Natural killer cell (primary cell): ENCODE results near the gene ADRA2B. TPM values are rescaled to one million over a fixed set of nuclear protein-coding genes. Genes with fewer than 3 reads are reported as not detected.
"Not testable (repeated sequence)": the region's sequence is repeated elsewhere in the genome, so short reads cannot be mapped to it uniquely, and the experiment has no call there.

ENCODE experiments used
- ATAC-seq, 3 donors: fragments of 150-1000 bp in 2 of 3; fragments of 200-7000 bp in 1 of 3; cut with Tn5 transposase; 1 replicate in 1 of 3; 2 replicates in 2 of 3; pipeline ENCODE4 v1.10.0; 2021; ENCODE audit warnings: mild to moderate bottlenecking in 2 of 3, moderate library complexity in 2 of 3
- DNase-seq, 2 donors: peaks; one replicate each; pipeline versions ENCODE4 v3.0.0 to v3.0.0-alpha.2; 2013 to 2021; ENCODE audit warnings: mixed read lengths in 1 of 2
- H3K27ac ChIP-seq: one replicate; pipeline ENCODE4 v1.5.1; 2013; ENCODE audit warnings: mild to moderate bottlenecking, low read length
- H3K27me3 ChIP-seq: one replicate; pipeline ENCODE4 v1.6.1; 2013; ENCODE audit warnings: low read length; ENCODE audit not compliant: control insufficient read depth, insufficient read depth
- H3K36me3 ChIP-seq: one replicate; pipeline ENCODE4 v1.6.1; 2013; ENCODE audit warnings: low read length; ENCODE audit not compliant: control insufficient read depth, insufficient read depth
- H3K4me1 ChIP-seq: one replicate; pipeline ENCODE4 v1.6.1; 2013; ENCODE audit warnings: low read length; ENCODE audit not compliant: control insufficient read depth, insufficient read depth
- H3K4me3 ChIP-seq: one replicate; pipeline ENCODE4 v1.5.1; 2013; ENCODE audit warnings: low read length
- H3K9me3 ChIP-seq: one replicate; pipeline ENCODE4 v1.6.1; 2013; ENCODE audit warnings: low read length; ENCODE audit not compliant: control insufficient read depth, insufficient read depth
- H3K27ac Mint-ChIP-seq, 2 donors: one replicate each; pipeline ENCODE4 v1.8.0; 2022; ENCODE audit warnings: mild to moderate bottlenecking in 2 of 2, mixed read lengths in 2 of 2, moderate library complexity in 1 of 2
- H3K27me3 Mint-ChIP-seq, 2 donors: one replicate each; pipeline ENCODE4 v1.8.0; 2022; ENCODE audit warnings: low read depth in 2 of 2, mixed read lengths in 2 of 2
- H3K36me3 Mint-ChIP-seq: one replicate; pipeline ENCODE4 v1.8.0; 2022; ENCODE audit warnings: mixed read lengths
- H3K4me1 Mint-ChIP-seq, 2 donors: one replicate each; pipeline ENCODE4 v1.8.0; 2022; ENCODE audit warnings: mixed read lengths in 2 of 2
- H3K4me3 Mint-ChIP-seq: one replicate; pipeline ENCODE4 v1.8.0; 2022; ENCODE audit warnings: mild to moderate bottlenecking, moderate library complexity, mixed read lengths
- H3K9me3 Mint-ChIP-seq, 2 donors: one replicate each; pipeline ENCODE4 v1.8.0; 2022; ENCODE audit warnings: mixed read lengths in 2 of 2
- WGBS: methylation state at CpG from one replicate; pipeline ENCODE4 v1.1.7; 2013; ENCODE audit warnings: missing lambda C conversion rate; ENCODE audit not compliant: insufficient coverage; 5-methylcytosine and 5-hydroxymethylcytosine counted together
- intact Hi-C: fragments of 100-400 bp; cut with micrococcal nuclease; formaldehyde crosslinking; loops from one replicate; pipeline ENCODE4 v1.14.2; 2022
- total RNA-seq, 4 donors: library from RNA; stranded (reverse); fragments of 120-200 nt in 1 of 4; gene quantifications; one replicate each; pipeline versions ENCODE4 v1.2.3 to v1.2.4, GENCODE V29; 2013 to 2022

ADRA2B gene
- total RNA-seq, 3 donors from 2014 or later (not counting 1 experiment from before 2014, with no cell fraction given): 0.18 to 1.3 (median 0.38) TPM

DNA sequence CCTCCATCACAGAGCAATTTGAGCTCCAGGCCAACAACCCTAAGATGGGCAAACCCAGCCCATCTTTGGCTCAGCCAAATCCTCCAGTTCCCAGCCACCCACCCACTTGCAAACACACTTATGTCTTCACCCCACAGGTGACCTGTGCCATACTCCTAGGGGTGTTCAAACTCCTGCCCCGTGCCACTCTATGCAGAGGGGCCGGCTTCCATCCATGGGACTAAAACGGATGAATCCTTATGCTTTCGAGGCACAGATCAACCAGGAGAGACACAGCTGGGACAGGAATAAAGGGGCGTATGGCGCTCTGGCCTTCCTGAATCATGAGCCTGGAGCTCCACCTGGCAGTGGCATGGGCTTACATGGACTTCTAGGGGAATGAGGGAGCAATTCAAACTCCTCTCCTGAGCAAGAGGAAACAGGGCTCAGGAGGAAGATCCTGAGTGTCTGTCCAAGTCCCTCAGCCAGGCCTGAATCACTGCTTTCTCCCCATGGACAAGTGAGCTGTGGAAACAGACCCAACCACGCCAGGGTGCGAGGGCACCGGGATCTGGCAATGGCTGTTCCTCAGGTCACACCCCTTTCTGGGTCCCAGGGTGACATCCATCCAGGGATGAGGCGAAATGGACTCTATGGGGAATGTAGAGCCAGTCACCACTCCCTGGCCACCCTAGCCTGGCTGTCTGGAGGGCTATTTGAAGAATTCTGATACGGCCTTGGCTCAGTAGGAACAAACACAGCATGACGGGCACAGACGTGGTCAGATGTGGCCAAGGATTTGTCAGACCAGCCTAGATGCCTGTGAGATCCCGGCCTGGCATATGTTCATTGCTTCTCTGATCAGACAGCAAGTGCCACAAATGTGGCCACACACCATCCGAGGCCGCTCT, 45.0 kb downstream of the ADRA2B start:
- H3K4me1 ChIP-seq, H3K36me3 Mint-ChIP-seq, H3K36me3 ChIP-seq, H3K4me3 ChIP-seq, ATAC-seq, H3K4me3 Mint-ChIP-seq, H3K27me3 Mint-ChIP-seq, H3K27ac ChIP-seq, H3K4me1 Mint-ChIP-seq, H3K9me3 ChIP-seq, DNase-seq, intact Hi-C loops, H3K27me3 ChIP-seq, H3K27ac Mint-ChIP-seq, H3K9me3 Mint-ChIP-seq: not testable (repeated sequence)
- 91% methylated on average over 15 of the region's 16 CpGs for whole genome bisulfite sequencing

DNA sequence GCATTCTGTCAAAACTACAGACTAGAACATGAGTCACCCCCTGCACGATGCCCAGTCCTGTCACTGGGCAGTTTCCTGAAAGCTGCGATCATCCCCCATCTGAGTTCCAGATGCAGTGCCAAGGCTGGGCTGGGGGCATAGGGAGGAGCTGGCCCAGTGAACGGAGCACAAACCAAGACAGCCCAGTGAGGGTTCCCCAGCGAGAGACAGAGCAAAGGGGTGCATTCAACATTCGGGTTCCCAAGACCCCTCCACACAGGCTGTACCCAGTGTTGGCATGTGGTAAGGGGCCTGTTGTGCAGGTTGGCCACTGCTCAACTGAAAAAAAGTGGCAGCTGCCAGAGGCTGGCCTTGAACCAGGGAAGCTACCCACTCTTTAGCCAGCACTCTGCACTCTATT, 46.0 kb downstream of the ADRA2B start:
- H3K4me1 ChIP-seq, H3K4me3 ChIP-seq, DNase-seq, H3K27me3 Mint-ChIP-seq, intact Hi-C loops, H3K27ac ChIP-seq, H3K9me3 ChIP-seq, H3K36me3 ChIP-seq, ATAC-seq, H3K36me3 Mint-ChIP-seq, H3K9me3 Mint-ChIP-seq, H3K4me1 Mint-ChIP-seq, H3K4me3 Mint-ChIP-seq, H3K27me3 ChIP-seq, H3K27ac Mint-ChIP-seq: not testable (repeated sequence)
- 93% methylated on average over 5 of the region's 5 CpGs for WGBS

GRCh38 chr2:96069878-96070277, 46.5 kb downstream of the ADRA2B start:
- H3K27me3 Mint-ChIP-seq, H3K36me3 ChIP-seq, H3K4me1 ChIP-seq, H3K27ac ChIP-seq, H3K4me3 Mint-ChIP-seq, H3K27ac Mint-ChIP-seq, ATAC-seq, H3K4me1 Mint-ChIP-seq, H3K9me3 ChIP-seq, H3K36me3 Mint-ChIP-seq, DNase-seq, H3K9me3 Mint-ChIP-seq, H3K27me3 ChIP-seq, intact Hi-C loops, H3K4me3 ChIP-seq: not testable (repeated sequence)
- 72% methylated on average over 6 of the region's 8 CpGs for WGBS

GRCh38 chr2:96067902-96068581, 48.3 kb downstream of the ADRA2B start:
- intact Hi-C loops, H3K27me3 Mint-ChIP-seq, H3K9me3 Mint-ChIP-seq, H3K36me3 Mint-ChIP-seq, DNase-seq, H3K4me1 ChIP-seq, H3K36me3 ChIP-seq, H3K27ac Mint-ChIP-seq, H3K4me3 ChIP-seq, H3K4me1 Mint-ChIP-seq, H3K4me3 Mint-ChIP-seq, H3K27me3 ChIP-seq, H3K27ac ChIP-seq, H3K9me3 ChIP-seq, ATAC-seq: not testable (repeated sequence)
- WGBS: 80% methylated on average over 6 of the region's 9 CpGs

DNA sequence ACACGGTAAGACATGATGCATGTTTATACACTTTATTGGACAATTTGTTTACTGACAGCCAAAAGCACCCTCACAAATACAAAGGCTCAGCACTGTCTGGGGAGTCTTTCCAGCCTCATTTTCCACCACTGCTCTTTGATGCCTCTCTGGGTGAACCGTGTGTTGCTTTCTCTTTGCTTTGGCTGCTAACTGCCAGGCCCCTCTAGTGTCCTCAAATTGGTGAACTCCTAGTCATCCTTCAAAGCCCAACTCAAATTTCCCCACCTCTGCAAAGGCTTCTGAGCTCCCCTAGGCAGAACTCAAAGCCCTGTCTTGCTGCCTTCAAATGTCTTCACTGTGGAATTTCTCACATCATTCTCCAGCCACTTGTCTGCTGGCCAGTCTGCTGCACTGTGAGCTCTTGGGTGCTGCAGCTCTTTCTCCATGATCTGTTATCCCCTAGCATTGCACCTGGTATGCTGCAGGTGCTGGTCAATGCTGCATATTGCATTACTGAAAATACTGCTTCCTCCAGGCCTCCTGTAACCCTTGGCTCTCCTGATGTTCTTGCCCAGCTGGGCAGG, 49.2 kb downstream of the ADRA2B start:
- H3K4me3 ChIP-seq, intact Hi-C loops, DNase-seq, H3K9me3 ChIP-seq, H3K27ac ChIP-seq, H3K9me3 Mint-ChIP-seq, H3K36me3 ChIP-seq, H3K27me3 ChIP-seq, H3K4me1 Mint-ChIP-seq, H3K27ac Mint-ChIP-seq, H3K27me3 Mint-ChIP-seq, H3K4me3 Mint-ChIP-seq, ATAC-seq, H3K36me3 Mint-ChIP-seq, H3K4me1 ChIP-seq: not testable (repeated sequence)
- 82% methylated on average over 2 of the region's 2 CpGs for WGBS

GRCh38 chr2:96066511-96066910, 49.9 kb downstream of the ADRA2B start:
- H3K9me3 Mint-ChIP-seq, H3K27me3 Mint-ChIP-seq, H3K27me3 ChIP-seq, H3K9me3 ChIP-seq, H3K36me3 ChIP-seq, ATAC-seq, H3K4me3 Mint-ChIP-seq, intact Hi-C loops, H3K27ac Mint-ChIP-seq, DNase-seq, H3K4me3 ChIP-seq, H3K4me1 Mint-ChIP-seq, H3K4me1 ChIP-seq, H3K36me3 Mint-ChIP-seq, H3K27ac ChIP-seq: not testable (repeated sequence)
- WGBS: 88% methylated on average over 2 of the region's 7 CpGs

GRCh38 chr2:96065954-96066353, 50.4 kb downstream of the ADRA2B start:
- H3K27me3 Mint-ChIP-seq, intact Hi-C loops, H3K36me3 Mint-ChIP-seq, H3K4me1 ChIP-seq, H3K27me3 ChIP-seq, H3K27ac ChIP-seq, H3K9me3 Mint-ChIP-seq, H3K9me3 ChIP-seq, H3K4me1 Mint-ChIP-seq, H3K4me3 Mint-ChIP-seq, H3K4me3 ChIP-seq, H3K27ac Mint-ChIP-seq, H3K36me3 ChIP-seq, DNase-seq: not testable (repeated sequence)
- peak in 1 of 3 donors; percentile 18 for ATAC-seq
- 82% methylated on average over 3 of the region's 4 CpGs for WGBS
